K562 (cell line): ENCODE results near the gene SPIB. TPM values are rescaled to one million over a fixed set of nuclear protein-coding genes. Genes with fewer than 3 reads are reported as not detected.

ENCODE experiments used
- ELK1 ChIP-seq: sonication (generic); formaldehyde crosslinking; IDR thresholded peaks from 2 replicates; pipeline ENCODE4 v1.8.1; 2022; ENCODE audit warnings: missing genetic modification reagents
- HDAC3 ChIP-seq: fragments of 450-650 bp; IDR thresholded peaks from 2 replicates; pipeline ENCODE4 v1.6.1; 2018; ENCODE audit warnings: borderline replicate concordance, mild to moderate bottlenecking, moderate library complexity; ENCODE audit not compliant: partially characterized antibody
- IRF1 ChIP-seq: sonication (generic); formaldehyde crosslinking; IDR thresholded peaks from 2 replicates; pipeline ENCODE4 v1.8.0; 2022; ENCODE audit warnings: missing genetic modification reagents, mild to moderate bottlenecking, borderline replicate concordance
- JUN ChIP-seq, 2 experiments: sonication (generic) in 1 of 2; formaldehyde crosslinking in 1 of 2; IDR thresholded peaks; 2 replicates each; pipeline versions ENCODE4 v1.6.1 to v1.8.0; 2012 to 2022; ENCODE audit warnings: borderline replicate concordance in 2 of 2, mild to moderate bottlenecking in 2 of 2, improper control_type of control experiment in 1 of 2, low read depth in 1 of 2, low read length in 1 of 2, missing genetic modification reagents in 1 of 2
- PCBP1 ChIP-seq: fragments of 200-400 bp; formaldehyde crosslinking; IDR thresholded peaks from 2 replicates; pipeline ENCODE4 v1.6.1; 2018; ENCODE audit warnings: mild to moderate bottlenecking, low read depth, low read length; ENCODE audit not compliant: poor library complexity, severe bottlenecking
- PREB ChIP-seq: sonication (generic); formaldehyde crosslinking; IDR thresholded peaks from 2 replicates; pipeline ENCODE4 v1.8.1; 2023; ENCODE audit warnings: mild to moderate bottlenecking, missing genetic modification reagents
- RERE ChIP-seq: sonication (generic); formaldehyde crosslinking; IDR thresholded peaks from 2 replicates; pipeline ENCODE4 v1.8.0; 2023; ENCODE audit warnings: missing genetic modification reagents, mild to moderate bottlenecking, borderline replicate concordance
- RHOXF2B ChIP-seq: fragments of 250-450 bp; sonication (Bioruptor Pico); conservative IDR thresholded peaks from 2 replicates; pipeline ENCODE4 v1.5.1; 2021
- SETDB1 ChIP-seq: IDR thresholded peaks from one replicate; pipeline ENCODE4 v1.6.1; 2012; ENCODE audit warnings: low read length, control low read depth, inconsistent platforms
- THRB ChIP-seq: fragments of 450-650 bp; formaldehyde crosslinking; conservative IDR thresholded peaks from 2 replicates; pipeline ENCODE4 v1.4.0; 2022; ENCODE audit warnings: mild to moderate bottlenecking, missing genetic modification characterization
- TSHZ1 ChIP-seq: fragments of 250-450 bp; sonication (Bioruptor Pico); IDR thresholded peaks from 2 replicates; pipeline ENCODE4 v1.4.0; 2020; ENCODE audit warnings: mild to moderate bottlenecking, moderate library complexity
- ZKSCAN1 ChIP-seq: fragments of 150-350 bp; IDR thresholded peaks from 2 replicates; pipeline ENCODE4 v1.6.1; 2016; ENCODE audit warnings: low read depth, low read length
- ZNF766 ChIP-seq: fragments of 200-800 bp; sonication (Bioruptor generic); conservative IDR thresholded peaks from 2 replicates; pipeline ENCODE4 v1.6.1; 2016; ENCODE audit warnings: missing genetic modification characterization, missing compliant biosample characterization
- polyA plus RNA-seq, 8 experiments: library from polyadenylated mRNA; depleted of rRNA in 4 of 8; stranded (reverse) in 5 of 8; unstranded in 3 of 8; fragments of >200 nt; fragmentation: Nextera tagmentation in 2 of 8; fragmentation: Illumina TruSeq in 1 of 8; extraction: Ambion mirVana in 2 of 8; extraction: Trizol in 1 of 8; gene quantifications; 2 replicates each; pipeline versions ENCODE4 v1.2.1 to v1.2.3, GENCODE V29; 2011 to 2014; ENCODE audit warnings: inconsistent platforms in 1 of 8, missing spikeins in 1 of 8
- total RNA-seq, 7 experiments: library from RNA; depleted of rRNA in 6 of 7; stranded (reverse); fragments of >200 nt in 6 of 7; fragmentation: Illumina TruSeq in 2 of 7; extraction: Trizol in 2 of 7; gene quantifications; 2 replicates each; pipeline versions ENCODE4 v1.2.1 to v1.2.3, GENCODE V29; 2011 to 2021; ENCODE audit warnings: low replicate concordance in 1 of 7

The SPIB gene
- total and polyA plus RNA-seq, 9 of the 15 experiments (the other 6 are each of a cell fraction or from before 2014, with no cell fraction given): 0.06 to 1.0 (median 0.43) TPM; not detected in 1

- TF ChIP-seq TSHZ1 (CRISPR knock-in tag): no peak
- no peak for TF ChIP-seq JUN (IDR thresholded peaks at IDR 0.05; ENCODE audit: borderline replicate concordance, low read depth, low read length)
- no peak for TF ChIP-seq JUN (CRISPR knock-in tag; IDR thresholded peaks at IDR 0.05; ENCODE audit: borderline replicate concordance)
- TF ChIP-seq ZKSCAN1: peak; percentile 85; the same call in 1 of the 2 replicates
- no peak for TF ChIP-seq HDAC3
- no peak for TF ChIP-seq IRF1 (CRISPR knock-in tag)
- TF ChIP-seq ELK1 (CRISPR knock-in tag): no peak
- no peak for TF ChIP-seq RHOXF2B (CRISPR knock-in tag)
- TF ChIP-seq THRB: peak; percentile 86; the same call in 1 of the 2 replicates
- TF ChIP-seq ZNF766 (CRISPR knock-in tag): no peak
- TF ChIP-seq SETDB1: no peak
- TF ChIP-seq PCBP1: no peak
- TF ChIP-seq RERE (CRISPR knock-in tag): no peak
- TF ChIP-seq PREB: no peak
These were observed 41.7 kb upstream of the SPIB start (continued) for GRCh38 chr19:50377051-50377461.
